ENCODE measurements around the gene RHBDL1.

Gene RHBDL1

GRCh38 chr16:633336-634050, 42.0 kb upstream of the RHBDL1 start:
- peaks cover 4% of the 10 kb centered on the region for H3K36me3 Mint-ChIP-seq (ENCODE audit: low read depth)

GRCh38 chr16:634051-634670, 41.3 kb upstream of the RHBDL1 start:
- DNase-seq (no peak), ATAC-seq (no peak)
- Mint-ChIP-seq H3K4me3 (peak overlapping the region; percentile 51), H3K36me3 (ENCODE audit: low read depth) (peaks cover 4% of the 10 kb centered on the region), H3K4me1 (peaks cover 12% of the 10 kb centered on the region), H3K9me3 (no peaks in the 10 kb centered on the region), H3K27ac (no peak overlapping the region), H3K27me3 (peaks cover 3% of the 10 kb centered on the region)

More at GRCh38 chr16:633336-634050, 42.0 kb upstream of the RHBDL1 start:
- Mint-ChIP-seq H3K9me3 (no peaks in the 10 kb centered on the region), H3K27ac (no peak overlapping the region), H3K27me3 (peaks cover 3% of the 10 kb centered on the region), H3K4me3 (no peak overlapping the region), H3K4me1 (peaks cover 12% of the 10 kb centered on the region)
- ATAC-seq (no peak), DNase-seq (no peak)

- peak overlapping the region; percentile 31 for H3K27ac Mint-ChIP-seq
- peaks cover 4% of the 10 kb centered on the region for H3K36me3 Mint-ChIP-seq (ENCODE audit: low read depth)
- H3K4me1 Mint-ChIP-seq = peaks cover 12% of the 10 kb centered on the region
- H3K9me3 Mint-ChIP-seq = no peaks in the 10 kb centered on the region
- H3K27me3 Mint-ChIP-seq = peaks cover 3% of the 10 kb centered on the region
- H3K4me3 Mint-ChIP-seq = peak overlapping the region; percentile 74
- no peak for DNase-seq
- no peak for ATAC-seq
Observed at GRCh38 chr16:634996-635395, 40.5 kb upstream of the RHBDL1 start.

GRCh38 chr16:635573-636205, 39.8 kb upstream of the RHBDL1 start:
- peaks cover 12% of the 10 kb centered on the region for H3K4me1 Mint-ChIP-seq
- ATAC-seq (no peak), DNase-seq (no peak)
- no peaks in the 10 kb centered on the region for H3K9me3 Mint-ChIP-seq
- peaks cover 3% of the 10 kb centered on the region for H3K27me3 Mint-ChIP-seq
- H3K4me3 Mint-ChIP-seq = peak overlapping the region; percentile 87
- H3K27ac Mint-ChIP-seq = peak overlapping the region; percentile 31
- peaks cover 4% of the 10 kb centered on the region for H3K36me3 Mint-ChIP-seq (ENCODE audit: low read depth)

GRCh38 chr16:636206-637080, 39.0 kb upstream of the RHBDL1 start, which contains the start of gene METTL26:
METTL26 (minus strand) TSS chr16:636305; CDS start chr16:636290, 15 bp downstream.
- ATAC-seq = peak; percentile 88
- Mint-ChIP-seq H3K27ac (peak within 1 kb of the TSS; percentile 98), H3K4me3 (peak within 1 kb of the TSS; percentile 87), H3K9me3 (no peaks in the 10 kb centered on the region), H3K36me3 (ENCODE audit: low read depth) (peaks cover 4% of the 10 kb centered on the region), H3K27me3 (peaks cover 3% of the 10 kb centered on the region), H3K4me1 (peaks cover 12% of the 10 kb centered on the region)
- DNase-seq = peak; percentile 92

- ATAC-seq (peak; percentile 41), DNase-seq (peak; percentile 89)
- Mint-ChIP-seq H3K36me3 (ENCODE audit: low read depth) (peaks cover 4% of the 10 kb centered on the region), H3K4me1 (peaks cover 9% of the 10 kb centered on the region), H3K4me3 (peak overlapping the region; percentile 87), H3K27me3 (peaks cover 3% of the 10 kb centered on the region), H3K27ac (peak overlapping the region; percentile 98), H3K9me3 (no peaks in the 10 kb centered on the region)
Observed at GRCh38 chr16:637081-638018, 38.1 kb upstream of the RHBDL1 start.

GRCh38 chr16:638034-638543, 37.4 kb upstream of the RHBDL1 start:
- ATAC-seq (no peak), DNase-seq (no peak)
- Mint-ChIP-seq H3K36me3 (ENCODE audit: low read depth) (peaks cover 4% of the 10 kb centered on the region), H3K4me3 (no peak overlapping the region), H3K27ac (no peak overlapping the region), H3K9me3 (no peaks in the 10 kb centered on the region), H3K27me3 (peaks cover 3% of the 10 kb centered on the region), H3K4me1 (peaks cover 13% of the 10 kb centered on the region)

GRCh38 chr16:638836-639235, 36.6 kb upstream of the RHBDL1 start:
- H3K27ac Mint-ChIP-seq = no peak overlapping the region
- ATAC-seq (no peak), DNase-seq (no peak)
- no peaks in the 10 kb centered on the region for H3K9me3 Mint-ChIP-seq
- peaks cover 3% of the 10 kb centered on the region for H3K27me3 Mint-ChIP-seq
- H3K36me3 Mint-ChIP-seq (ENCODE audit: low read depth) = peaks cover 4% of the 10 kb centered on the region
- H3K4me3 Mint-ChIP-seq = no peak overlapping the region
- peaks cover 16% of the 10 kb centered on the region for H3K4me1 Mint-ChIP-seq

- Mint-ChIP-seq H3K4me1 (peaks cover 22% of the 10 kb centered on the region), H3K9me3 (no peaks in the 10 kb centered on the region), H3K27ac (no peak overlapping the region), H3K27me3 (peaks cover 3% of the 10 kb centered on the region), H3K36me3 (ENCODE audit: low read depth) (peaks cover 12% of the 10 kb centered on the region), H3K4me3 (no peak overlapping the region)
- DNase-seq = no peak
- no peak for ATAC-seq
Observed at GRCh38 chr16:640614-641013, 34.9 kb upstream of the RHBDL1 start.

GRCh38 chr16:641326-642188, 33.9 kb upstream of the RHBDL1 start, which contains the start of gene MCRIP2:
MCRIP2 (plus strand) TSS chr16:641828; CDS start chr16:641992, 164 bp downstream.
- peak within 1 kb of the TSS; percentile 80 for H3K4me3 Mint-ChIP-seq
- H3K4me1 Mint-ChIP-seq = peaks cover 19% of the 10 kb centered on the region
- DNase-seq (peak; percentile 85), ATAC-seq (peak; percentile 55)
- H3K36me3 Mint-ChIP-seq (ENCODE audit: low read depth) = peaks cover 10% of the 10 kb centered on the region
- peaks cover 3% of the 10 kb centered on the region for H3K27me3 Mint-ChIP-seq
- H3K27ac Mint-ChIP-seq = peak within 1 kb of the TSS; percentile 67
- no peaks in the 10 kb centered on the region for H3K9me3 Mint-ChIP-seq

- Mint-ChIP-seq H3K27me3 (no peaks in the 10 kb centered on the region), H3K9me3 (no peaks in the 10 kb centered on the region), H3K36me3 (ENCODE audit: low read depth) (peaks cover 7% of the 10 kb centered on the region), H3K4me1 (peaks cover 16% of the 10 kb centered on the region), H3K4me3 (peak overlapping the region; percentile 80), H3K27ac (peak overlapping the region; percentile 67)
- peak; percentile 38 for ATAC-seq
- DNase-seq = peak; percentile 50
Observed at GRCh38 chr16:642189-643049, 33.1 kb upstream of the RHBDL1 start.

- peak overlapping the region; percentile 80 for H3K4me3 Mint-ChIP-seq
- H3K27me3 Mint-ChIP-seq = no peaks in the 10 kb centered on the region
- H3K4me1 Mint-ChIP-seq = peaks cover 16% of the 10 kb centered on the region
- no peaks in the 10 kb centered on the region for H3K9me3 Mint-ChIP-seq
- H3K36me3 Mint-ChIP-seq (ENCODE audit: low read depth) = peaks cover 7% of the 10 kb centered on the region
- H3K27ac Mint-ChIP-seq = peak overlapping the region; percentile 67
- DNase-seq (no peak), ATAC-seq (no peak)
Observed at GRCh38 chr16:643050-643368, 32.5 kb upstream of the RHBDL1 start.
